Stimulated activated CD8-positive, alpha-beta memory T cell treated with anti-CD3 and anti-CD28 coated beads, Interleukin-15, amount 100 ng/mL, for 4 hours (primary cell): ENCODE measurements around the gene BICDL2.
A peak's percentile ranks its signal among the peaks of the same experiment; 100 is the strongest.

Experiments
- DNase-seq, 2 donors: peaks; one replicate each; pipeline ENCODE4 v3.0.0-alpha.2; 2020; ENCODE audit warnings: low read depth in 2 of 2

BICDL2 gene

GRCh38 chr16:3025032-3026002, 11.4 kb downstream of the BICDL2 start:
- no peak for DNase-seq

GRCh38 chr16:3023669-3024478, 12.9 kb downstream of the BICDL2 start, which contains the start of the genes HCFC1R1 and THOC6:
TSS of gene HCFC1R1 (minus strand) at chr16:3023942. CDS start at chr16:3023941, 1 bp downstream.
TSS of gene THOC6 (plus strand) at chr16:3024035. CDS start at chr16:3024327, 292 bp downstream.
- DNase-seq = peak; percentile 86 to 93

GRCh38 chr16:3023415-3023668, 13.4 kb downstream of the BICDL2 start:
- no peak for DNase-seq

- no peak for DNase-seq
Measured at GRCh38 chr16:3022684-3023414, 13.9 kb downstream of the BICDL2 start.

- DNase-seq = peak; percentile 79 to 88
Measured at GRCh38 chr16:3022208-3022683, 14.5 kb downstream of the BICDL2 start.

- peak; percentile 69 to 83 for DNase-seq
Measured at GRCh38 chr16:3021449-3022207, 15.1 kb downstream of the BICDL2 start.

GRCh38 chr16:3020604-3021448, 15.9 kb downstream of the BICDL2 start:
- DNase-seq = peak; percentile 52 to 62

- peak in 1 of 2 donors; percentile 53 for DNase-seq
Measured at GRCh38 chr16:3020247-3020603, 16.5 kb downstream of the BICDL2 start, which contains the start of gene TNFRSF12A. TSS of gene TNFRSF12A (plus strand) at chr16:3020368. CDS start at chr16:3020398, 30 bp downstream.

- no peak for DNase-seq
Measured at GRCh38 chr16:3019594-3020246, 17.0 kb downstream of the BICDL2 start.

GRCh38 chr16:3017794-3018506, 18.8 kb downstream of the BICDL2 start, which contains the start of gene CLDN6:
TSS of gene CLDN6 (minus strand) at chr16:3018183. CDS start at chr16:3016021, 2,162 bp downstream.
- no peak for DNase-seq

- no peak for DNase-seq
Measured at GRCh38 chr16:3017344-3017743, 19.4 kb downstream of the BICDL2 start.

- DNase-seq = no peak
Measured at GRCh38 chr16:3015865-3016521, 20.8 kb downstream of the BICDL2 start.

- DNase-seq = no peak
Measured at GRCh38 chr16:3014971-3015370, 21.8 kb downstream of the BICDL2 start.

- no peak for DNase-seq
Measured at GRCh38 chr16:3013998-3014690, 22.6 kb downstream of the BICDL2 start.

GRCh38 chr16:3013491-3013951, 23.2 kb downstream of the BICDL2 start:
- DNase-seq = no peak

- DNase-seq = no peak
Measured at GRCh38 chr16:3012828-3013420, 23.8 kb downstream of the BICDL2 start, which contains the start of gene CLDN9. TSS of gene CLDN9 (plus strand) at chr16:3012923. CDS start at chr16:3013363, 440 bp downstream.

GRCh38 chr16:3012246-3012645, 24.5 kb downstream of the BICDL2 start:
- DNase-seq = no peak
